GM21360 (cell line): ENCODE results near the gene STPG2.
"Not testable (repeated sequence)": the region's sequence is repeated elsewhere in the genome, so short reads cannot be mapped to it uniquely, and the experiment has no call there.

Experiments
- ATAC-seq: cut with Tn5 transposase; IDR thresholded peaks from one replicate; pipeline ENCODE4 v1.9.1; 2021; ENCODE audit warnings: mild to moderate bottlenecking, moderate library complexity; ENCODE audit not compliant: unreplicated experiment

Gene STPG2

DNA sequence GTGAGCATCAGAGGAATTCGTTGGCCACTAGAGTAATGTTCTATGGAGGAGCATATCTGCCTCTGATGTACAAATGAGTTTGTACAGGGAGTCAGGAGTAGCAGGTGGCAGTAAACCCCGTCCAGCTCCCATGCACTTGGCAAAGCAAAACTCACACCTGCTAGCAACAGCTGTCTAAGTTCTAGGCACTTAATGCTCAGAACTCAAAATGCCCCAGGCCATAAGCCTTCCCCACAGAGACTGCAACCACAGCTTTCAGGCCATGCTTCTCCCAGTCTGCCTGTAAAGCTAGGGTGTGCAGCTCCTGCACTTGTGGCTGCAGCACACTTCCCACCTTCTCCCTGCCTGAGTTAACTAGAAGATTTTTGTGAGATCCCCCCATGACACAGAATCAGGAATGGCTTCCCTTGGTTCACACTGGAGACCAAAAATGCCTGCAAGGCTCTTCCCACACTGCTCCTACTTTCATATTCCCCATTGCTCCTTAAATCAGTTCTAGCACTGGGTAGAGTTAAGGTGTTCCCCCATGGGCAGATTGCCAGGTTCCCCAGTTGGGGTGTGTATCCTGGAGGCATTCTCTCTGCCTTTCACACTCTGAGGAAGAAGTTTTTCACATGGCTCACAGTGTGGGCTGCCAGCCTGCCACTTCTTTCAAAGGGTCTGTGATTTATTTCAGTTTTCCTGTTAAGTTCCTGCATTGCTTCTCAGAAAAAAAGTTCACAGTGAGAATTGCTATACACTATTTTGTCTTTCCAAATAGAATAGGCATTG is 189.9 kb downstream of the STPG2 start:
- ATAC-seq, result no peak

- no peak for ATAC-seq
These were observed 190.5 kb downstream of the STPG2 start for GRCh38 chr4:97952763-97953162.

- ATAC-seq, result no peak
These were observed 192.4 kb downstream of the STPG2 start for GRCh38 chr4:97950836-97951235.

GRCh38 chr4:97942951-97943350 is 200.3 kb downstream of the STPG2 start:
- ATAC-seq, result no peak

GRCh38 chr4:97942137-97942536 is 201.1 kb downstream of the STPG2 start:
- no peak for ATAC-seq

- ATAC-seq, result no peak
These were observed 205.1 kb downstream of the STPG2 start for GRCh38 chr4:97938141-97938540.

DNA sequence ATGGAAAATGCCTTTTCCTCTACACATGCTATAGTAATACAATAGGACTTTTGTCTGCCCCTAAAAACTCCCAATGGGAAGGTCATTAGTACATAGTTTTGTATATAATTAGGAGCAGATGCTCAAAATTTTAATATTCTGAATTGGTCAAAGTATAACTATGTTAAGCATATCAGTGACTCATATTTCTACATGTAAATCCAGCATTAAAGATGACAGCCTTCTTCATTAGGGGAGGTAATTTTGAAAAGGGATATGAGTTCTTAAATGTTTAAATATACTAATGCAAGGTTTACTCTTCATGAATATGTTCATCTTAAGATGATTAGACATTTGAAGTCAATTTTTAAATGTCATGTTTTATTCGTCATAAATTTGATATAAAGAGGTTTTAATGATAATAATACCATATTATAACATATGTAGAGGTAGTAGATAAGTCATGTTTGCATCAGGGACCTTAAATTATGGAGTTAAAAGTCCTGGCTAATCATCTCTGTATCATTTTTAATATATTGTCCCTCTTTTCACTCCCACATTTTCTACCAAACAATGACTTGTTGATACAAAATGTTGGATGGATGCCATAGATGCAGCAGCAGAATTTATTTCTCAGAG is 218.8 kb downstream of the STPG2 start:
- ATAC-seq, result no peak

DNA sequence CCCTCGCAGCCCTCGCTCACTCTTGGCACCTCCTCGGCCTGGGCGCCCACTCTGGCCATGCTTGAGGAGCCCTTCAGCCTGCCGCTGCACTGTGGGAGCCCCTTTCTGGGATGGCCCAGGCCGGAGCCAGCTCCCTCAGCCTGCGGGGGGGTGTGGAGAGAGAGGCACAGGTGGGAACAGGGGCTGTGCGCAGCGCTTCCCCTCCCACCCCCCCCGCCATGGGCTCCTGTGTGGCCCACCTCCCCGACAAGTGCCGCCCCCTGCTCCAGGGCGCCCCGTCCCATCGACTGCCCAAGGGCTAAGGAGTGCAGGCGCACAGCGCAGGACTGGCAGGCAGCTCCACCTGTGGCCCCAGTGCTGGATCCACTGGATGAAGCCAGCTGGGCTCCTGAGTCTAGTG is 220.2 kb downstream of the STPG2 start:
- ATAC-seq, result no peak

GRCh38 chr4:97917115-97917514 is 226.2 kb downstream of the STPG2 start:
- no peak for ATAC-seq

GRCh38 chr4:97912156-97912555 is 231.1 kb downstream of the STPG2 start:
- no peak for ATAC-seq

DNA sequence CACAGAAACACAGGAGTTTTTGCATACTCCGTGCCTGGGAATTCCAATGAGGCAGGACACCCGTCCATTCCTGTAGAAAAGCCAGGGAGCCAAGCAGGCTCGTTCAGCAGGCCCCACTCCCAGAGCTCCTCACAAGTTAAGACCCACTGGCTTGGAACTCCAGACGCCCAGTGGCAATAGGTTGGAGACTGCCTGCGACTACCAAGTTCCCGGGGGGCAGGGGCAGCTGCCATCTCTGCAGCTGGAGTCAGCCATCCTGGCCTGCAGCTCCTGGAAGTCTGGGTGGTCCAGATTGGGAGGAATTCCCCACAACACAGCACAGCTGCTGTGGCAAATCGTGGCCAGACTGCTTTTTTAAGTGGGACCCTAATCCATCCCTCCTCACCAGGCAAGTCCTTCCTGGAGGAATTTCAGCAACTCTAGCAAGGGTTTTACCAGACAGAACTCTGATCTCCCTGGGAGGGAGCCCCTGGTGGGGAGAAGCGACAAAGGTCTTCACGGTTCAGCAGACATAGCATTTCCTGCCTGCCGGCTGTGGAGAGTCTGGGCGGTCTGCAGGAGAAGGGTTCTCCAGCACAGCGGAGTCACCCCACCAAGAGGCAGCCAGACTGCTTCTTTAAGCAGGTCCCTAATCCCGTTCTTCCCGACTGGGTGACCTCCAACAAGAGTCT is 231.9 kb downstream of the STPG2 start:
- ATAC-seq, result no peak

- ATAC-seq, result no peak
These were observed 233.3 kb downstream of the STPG2 start for GRCh38 chr4:97910005-97910404.

DNA sequence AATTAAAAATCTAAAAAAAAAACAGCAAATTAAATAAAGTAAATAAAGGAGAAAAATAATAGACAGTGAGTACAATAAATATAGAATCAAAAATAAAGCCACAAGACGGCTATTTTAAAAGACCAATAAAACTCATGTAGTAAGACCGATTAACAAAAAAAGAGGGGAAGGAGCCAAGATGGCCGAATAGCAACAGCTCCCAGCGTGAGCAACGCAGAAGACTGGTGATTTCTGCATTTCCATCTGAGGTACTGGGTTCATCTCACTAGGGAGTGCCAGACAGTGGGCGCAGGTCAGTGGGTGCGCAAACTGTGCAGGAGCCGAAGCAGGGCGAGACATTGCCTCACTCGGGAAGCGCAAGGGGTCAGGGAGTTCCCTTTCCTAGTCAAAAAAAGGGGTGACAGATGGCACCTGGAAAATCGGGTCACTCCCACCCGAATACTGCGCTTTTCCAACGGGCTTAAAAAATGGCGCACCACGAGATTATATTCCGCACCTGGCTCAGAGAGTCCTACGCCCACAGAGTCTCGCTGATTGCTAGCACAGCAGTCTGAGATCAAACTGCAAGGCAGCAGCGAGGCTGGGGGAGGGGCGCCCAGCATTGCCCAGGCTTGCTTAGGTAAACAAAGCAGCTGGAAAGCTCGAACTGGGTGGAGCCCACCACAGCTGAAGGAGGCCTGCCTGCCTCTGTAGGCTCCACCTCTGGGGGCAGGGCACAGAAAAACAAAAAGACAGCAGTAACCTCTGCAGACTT is 239.7 kb downstream of the STPG2 start:
- not testable (repeated sequence) for ATAC-seq

- no peak for ATAC-seq
These were observed 243.0 kb downstream of the STPG2 start for GRCh38 chr4:97900229-97900628.

DNA sequence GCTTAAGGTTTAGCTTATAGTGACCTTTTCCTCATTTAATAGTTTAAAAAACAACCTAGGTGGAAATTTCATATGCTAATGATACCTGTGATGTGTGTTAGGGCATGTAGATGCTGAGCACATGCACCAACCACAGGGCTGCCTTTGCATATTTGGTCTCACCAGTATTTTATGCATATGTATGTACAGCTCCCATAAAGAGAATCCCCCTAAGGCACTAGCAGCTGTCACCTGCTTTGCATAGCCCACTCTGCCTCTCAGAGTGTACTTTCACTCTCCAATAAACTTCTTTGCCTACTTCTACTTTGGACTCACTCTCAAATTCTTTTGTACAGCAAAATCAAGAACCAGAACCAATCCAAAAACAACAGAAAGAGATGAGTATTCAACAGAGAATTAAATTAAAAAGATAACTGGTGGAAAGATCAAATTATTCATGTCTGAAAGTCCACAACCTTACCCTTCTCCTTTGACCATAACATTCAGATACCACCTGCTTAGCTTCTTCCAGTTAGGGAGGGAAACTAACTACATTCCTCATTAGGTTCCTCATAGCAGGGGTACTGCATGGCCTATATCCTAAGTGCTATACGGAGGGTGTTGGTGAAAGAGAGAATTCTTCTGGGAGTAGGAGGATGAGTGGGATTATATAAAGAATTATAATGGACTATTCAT is 250.5 kb downstream of the STPG2 start:
- ATAC-seq, result no peak

GRCh38 chr4:97879942-97880341 is 263.3 kb downstream of the STPG2 start:
- no peak for ATAC-seq

- no peak for ATAC-seq
These were observed 275.2 kb downstream of the STPG2 start for GRCh38 chr4:97868097-97868496.

- no peak for ATAC-seq
These were observed 275.7 kb downstream of the STPG2 start for GRCh38 chr4:97867557-97868091.

GRCh38 chr4:97866821-97867556 is 276.3 kb downstream of the STPG2 start:
- ATAC-seq, result no peak

GRCh38 chr4:97851115-97851514 is 292.2 kb downstream of the STPG2 start:
- no peak for ATAC-seq
